ENCODE data around the gene INSRR.

The INSRR gene

DNA sequence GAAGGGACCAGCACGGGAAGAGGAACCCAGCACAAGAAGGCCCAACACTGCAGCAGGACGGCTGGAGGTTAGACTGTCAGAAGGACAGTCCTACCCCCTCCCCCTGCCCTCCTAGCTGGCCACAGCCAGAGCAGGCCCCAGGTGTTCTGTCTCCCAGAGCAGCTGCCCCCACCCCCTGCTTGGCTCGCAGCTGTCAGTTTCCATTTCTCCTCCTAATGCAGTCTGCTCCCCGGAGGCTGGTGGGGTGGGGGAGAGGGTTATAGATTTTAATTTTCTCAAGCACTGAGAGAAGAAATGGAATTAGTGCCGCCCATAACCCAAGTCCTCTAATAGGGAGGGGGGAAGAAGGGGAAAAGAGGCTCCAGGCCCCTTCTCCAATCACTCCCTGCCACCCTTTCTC is 21.6 kb upstream of the INSRR start:
- TF ChIP-seq, protein P1, sequence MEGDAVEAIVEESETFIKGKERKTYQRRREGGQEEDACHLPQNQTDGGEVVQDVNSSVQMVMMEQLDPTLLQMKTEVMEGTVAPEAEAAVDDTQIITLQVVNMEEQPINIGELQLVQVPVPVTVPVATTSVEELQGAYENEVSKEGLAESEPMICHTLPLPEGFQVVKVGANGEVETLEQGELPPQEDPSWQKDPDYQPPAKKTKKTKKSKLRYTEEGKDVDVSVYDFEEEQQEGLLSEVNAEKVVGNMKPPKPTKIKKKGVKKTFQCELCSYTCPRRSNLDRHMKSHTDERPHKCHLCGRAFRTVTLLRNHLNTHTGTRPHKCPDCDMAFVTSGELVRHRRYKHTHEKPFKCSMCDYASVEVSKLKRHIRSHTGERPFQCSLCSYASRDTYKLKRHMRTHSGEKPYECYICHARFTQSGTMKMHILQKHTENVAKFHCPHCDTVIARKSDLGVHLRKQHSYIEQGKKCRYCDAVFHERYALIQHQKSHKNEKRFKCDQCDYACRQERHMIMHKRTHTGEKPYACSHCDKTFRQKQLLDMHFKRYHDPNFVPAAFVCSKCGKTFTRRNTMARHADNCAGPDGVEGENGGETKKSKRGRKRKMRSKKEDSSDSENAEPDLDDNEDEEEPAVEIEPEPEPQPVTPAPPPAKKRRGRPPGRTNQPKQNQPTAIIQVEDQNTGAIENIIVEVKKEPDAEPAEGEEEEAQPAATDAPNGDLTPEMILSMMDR (conservative IDR thresholded peaks at IDR 0.05) = no peak
- H3K27ac ChIP-seq = no peak overlapping the region

DNA sequence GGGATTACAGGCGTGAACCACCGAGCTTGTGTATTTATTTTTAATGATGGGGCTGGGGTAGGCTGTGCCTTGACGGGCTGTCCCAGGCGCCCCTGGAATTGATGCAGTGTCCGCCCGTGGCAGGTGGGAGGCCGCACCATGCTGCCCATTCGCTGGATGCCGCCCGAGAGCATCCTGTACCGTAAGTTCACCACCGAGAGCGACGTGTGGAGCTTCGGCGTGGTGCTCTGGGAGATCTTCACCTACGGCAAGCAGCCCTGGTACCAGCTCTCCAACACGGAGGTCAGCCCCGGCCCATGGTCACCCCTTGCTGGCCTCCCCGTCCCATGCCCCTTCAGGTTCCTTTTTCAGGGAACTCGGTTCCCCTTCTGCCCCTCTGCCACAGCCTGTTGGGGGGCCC is 21.0 kb upstream of the INSRR start:
- H3K27ac ChIP-seq = no peak overlapping the region

DNA sequence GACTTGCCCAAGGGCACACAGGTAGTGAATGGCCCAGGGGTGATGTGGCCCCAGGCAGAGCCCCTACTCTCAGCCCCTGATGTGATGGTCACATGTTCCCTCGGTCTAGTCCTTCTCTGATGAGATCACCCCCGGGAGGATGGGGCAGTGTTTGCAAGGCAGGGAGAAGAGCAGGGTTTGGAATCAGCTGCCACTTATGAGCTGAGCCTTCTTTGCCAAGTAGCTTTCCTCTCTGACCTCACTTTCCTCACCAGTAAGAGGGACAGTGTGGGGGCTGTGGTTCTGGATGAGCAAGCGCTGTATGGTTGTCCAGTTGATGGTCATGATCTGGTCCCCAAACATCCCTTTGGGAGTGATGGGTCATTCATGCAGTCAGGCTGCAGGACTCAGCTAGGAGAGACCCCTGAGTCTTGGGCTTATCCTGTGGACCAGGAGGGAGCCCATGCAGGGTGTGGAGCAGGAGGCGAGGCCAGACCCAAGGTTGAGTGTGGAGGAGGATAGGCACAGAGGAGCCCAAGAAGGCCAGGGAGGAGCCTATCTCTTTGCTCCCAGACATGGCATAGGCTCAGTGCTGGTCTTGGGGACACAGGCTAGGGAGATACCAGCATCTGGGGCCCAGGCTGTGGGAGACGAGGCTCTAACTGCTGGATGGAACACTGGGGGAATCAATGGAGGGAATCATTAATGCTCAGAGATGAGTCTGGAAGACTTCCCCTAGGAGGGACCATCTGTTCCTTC is 18.7 kb upstream of the INSRR start:
- TF ChIP-seq, protein P1 (conservative IDR thresholded peaks at IDR 0.05) = no peak
- H3K27ac ChIP-seq = no peak overlapping the region

More for the DNA sequence above, 21.0 kb upstream of the INSRR start:
- TF ChIP-seq, protein P1 (conservative IDR thresholded peaks at IDR 0.05) = no peak

- TF ChIP-seq, protein P1 (conservative IDR thresholded peaks at IDR 0.05) = no peak
- no peak overlapping the region for H3K27ac ChIP-seq
These were observed 17.4 kb upstream of the INSRR start for GRCh38 chr1:156876281-156876680.

- no peak overlapping the region for H3K27ac ChIP-seq
- TF ChIP-seq, protein P1 (conservative IDR thresholded peaks at IDR 0.05) = no peak
These were observed 16.4 kb upstream of the INSRR start for GRCh38 chr1:156875341-156875615.

- no peak overlapping the region for H3K27ac ChIP-seq
- TF ChIP-seq, protein P1 (conservative IDR thresholded peaks at IDR 0.05) = no peak
These were observed 15.8 kb upstream of the INSRR start for GRCh38 chr1:156874572-156875340.

GRCh38 chr1:156874142-156874541 is 15.2 kb upstream of the INSRR start:
- TF ChIP-seq, protein P1 (conservative IDR thresholded peaks at IDR 0.05) = no peak
- H3K27ac ChIP-seq = no peak overlapping the region
